ENCODE results near the gene EDA.
"Not testable (repeated sequence)": the region's sequence is repeated elsewhere in the genome, so short reads cannot be mapped to it uniquely, and the experiment has no call there.

Gene EDA

GRCh38 chrX:69844636-69845035, 228.7 kb downstream of the EDA start:
- no peak for DNase-seq (ENCODE audit: low read depth)
- no peak overlapping the region for H3K4me3 ChIP-seq (ENCODE audit: low read depth, low read length)
- TF ChIP-seq, protein P1, sequence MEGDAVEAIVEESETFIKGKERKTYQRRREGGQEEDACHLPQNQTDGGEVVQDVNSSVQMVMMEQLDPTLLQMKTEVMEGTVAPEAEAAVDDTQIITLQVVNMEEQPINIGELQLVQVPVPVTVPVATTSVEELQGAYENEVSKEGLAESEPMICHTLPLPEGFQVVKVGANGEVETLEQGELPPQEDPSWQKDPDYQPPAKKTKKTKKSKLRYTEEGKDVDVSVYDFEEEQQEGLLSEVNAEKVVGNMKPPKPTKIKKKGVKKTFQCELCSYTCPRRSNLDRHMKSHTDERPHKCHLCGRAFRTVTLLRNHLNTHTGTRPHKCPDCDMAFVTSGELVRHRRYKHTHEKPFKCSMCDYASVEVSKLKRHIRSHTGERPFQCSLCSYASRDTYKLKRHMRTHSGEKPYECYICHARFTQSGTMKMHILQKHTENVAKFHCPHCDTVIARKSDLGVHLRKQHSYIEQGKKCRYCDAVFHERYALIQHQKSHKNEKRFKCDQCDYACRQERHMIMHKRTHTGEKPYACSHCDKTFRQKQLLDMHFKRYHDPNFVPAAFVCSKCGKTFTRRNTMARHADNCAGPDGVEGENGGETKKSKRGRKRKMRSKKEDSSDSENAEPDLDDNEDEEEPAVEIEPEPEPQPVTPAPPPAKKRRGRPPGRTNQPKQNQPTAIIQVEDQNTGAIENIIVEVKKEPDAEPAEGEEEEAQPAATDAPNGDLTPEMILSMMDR (conservative IDR thresholded peaks at IDR 0.05; ENCODE audit: low read depth, low read length) = no peak

DNA sequence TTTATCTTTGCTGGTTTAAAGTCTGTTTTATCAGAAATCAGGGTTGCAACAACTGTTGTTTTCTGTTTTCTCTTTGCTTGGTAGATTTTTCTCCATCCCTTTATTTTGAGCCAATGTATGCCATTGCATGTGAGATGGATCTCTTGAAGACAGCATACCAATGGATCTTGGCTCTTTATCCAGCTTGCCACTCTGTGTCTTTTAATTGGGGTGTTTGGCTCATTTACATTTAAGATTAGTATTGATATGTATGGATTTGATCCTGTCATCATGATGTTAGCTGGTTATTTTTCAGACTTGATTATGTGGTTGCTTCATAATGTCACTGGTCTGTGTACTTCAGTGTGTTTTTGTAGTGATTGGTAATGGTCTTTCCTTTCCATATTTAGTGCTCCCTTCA, 244.1 kb downstream of the EDA start:
- not testable (repeated sequence) for DNase-seq (ENCODE audit: low read depth)

GRCh38 chrX:69876221-69876620, 260.3 kb downstream of the EDA start:
- DNase-seq (ENCODE audit: low read depth) = no peak
- TF ChIP-seq, protein P1 (conservative IDR thresholded peaks at IDR 0.05; ENCODE audit: low read depth, low read length) = no peak
- H3K4me3 ChIP-seq (ENCODE audit: low read depth, low read length) = no peak overlapping the region

More for the DNA sequence above, 244.1 kb downstream of the EDA start:
- not testable (repeated sequence) for H3K4me3 ChIP-seq (ENCODE audit: low read depth, low read length)

- no peak overlapping the region for H3K4me3 ChIP-seq (ENCODE audit: low read depth, low read length)
- TF ChIP-seq, protein P1 (conservative IDR thresholded peaks at IDR 0.05; ENCODE audit: low read depth, low read length) = no peak
- no peak for DNase-seq (ENCODE audit: low read depth)
Measured at GRCh38 chrX:69884210-69884609, 268.3 kb downstream of the EDA start.

DNA sequence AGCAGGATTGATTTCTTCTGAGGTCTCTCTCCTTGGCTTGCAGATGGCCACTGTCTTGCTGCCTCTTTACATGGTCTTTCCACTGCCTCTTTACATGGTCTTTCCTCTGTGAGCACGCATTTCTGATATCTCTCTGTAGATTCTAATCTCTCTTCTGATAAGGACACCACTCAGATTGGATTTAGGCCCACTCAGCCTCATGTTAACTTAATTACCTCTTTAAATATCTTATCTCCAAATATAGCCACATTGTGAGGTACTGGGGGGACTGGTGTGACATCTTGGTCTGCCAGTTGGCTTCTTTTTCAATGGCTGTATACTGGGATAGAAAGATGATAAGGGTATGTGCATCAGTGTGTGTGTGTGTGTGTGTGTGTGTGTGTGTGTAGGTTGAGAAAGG, 280.1 kb downstream of the EDA start:
- TF ChIP-seq, protein P1 (conservative IDR thresholded peaks at IDR 0.05; ENCODE audit: low read depth, low read length) = no peak
- H3K4me3 ChIP-seq (ENCODE audit: low read depth, low read length) = no peak overlapping the region
- no peak for DNase-seq (ENCODE audit: low read depth)

DNA sequence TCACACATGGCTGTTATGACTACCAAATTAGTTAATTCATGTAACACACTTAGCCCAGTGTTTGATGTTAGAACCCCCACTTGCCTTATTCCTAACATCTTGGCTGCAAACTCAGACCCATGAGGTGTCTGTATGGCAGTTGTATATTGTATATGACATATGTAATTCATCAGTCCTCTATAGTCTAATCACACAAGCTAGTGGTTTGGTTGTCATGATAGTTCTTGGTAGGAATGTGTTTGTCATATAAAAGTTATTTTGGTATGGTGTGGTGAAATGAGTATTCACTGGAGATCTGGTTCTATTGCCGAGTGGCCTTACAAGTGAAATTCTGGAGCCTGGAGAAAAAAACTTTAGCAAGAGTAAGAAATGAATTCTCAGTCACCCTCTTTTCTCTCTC, 284.6 kb downstream of the EDA start:
- H3K4me3 ChIP-seq (ENCODE audit: low read depth, low read length) = no peak overlapping the region
- TF ChIP-seq, protein P1 (conservative IDR thresholded peaks at IDR 0.05; ENCODE audit: low read depth, low read length) = no peak
- DNase-seq (ENCODE audit: low read depth) = no peak

DNA sequence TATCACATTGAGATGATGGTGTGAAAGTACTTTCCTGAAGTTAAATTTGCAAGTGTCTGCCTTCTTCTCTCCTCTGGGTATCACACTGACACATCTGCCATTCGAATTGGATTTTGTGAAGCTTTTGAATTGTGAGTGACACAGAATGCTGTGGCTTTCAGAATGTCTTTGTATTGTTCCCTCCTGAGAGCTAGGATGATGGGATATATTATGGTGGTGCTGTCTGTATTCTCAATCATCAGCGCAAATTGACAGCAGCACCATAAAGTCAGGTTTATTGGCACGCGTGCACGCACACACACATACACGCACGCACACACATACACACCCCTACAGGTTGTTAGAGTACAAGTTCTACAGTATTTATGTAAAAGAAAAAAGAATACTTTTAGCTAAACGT, 290.5 kb downstream of the EDA start:
- H3K4me3 ChIP-seq (ENCODE audit: low read depth, low read length) = no peak overlapping the region
- TF ChIP-seq, protein P1 (conservative IDR thresholded peaks at IDR 0.05; ENCODE audit: low read depth, low read length) = no peak

GRCh38 chrX:69914781-69915180, 298.9 kb downstream of the EDA start:
- no peak overlapping the region for H3K4me3 ChIP-seq (ENCODE audit: low read depth, low read length)
- DNase-seq (ENCODE audit: low read depth) = no peak
- TF ChIP-seq, protein P1 (conservative IDR thresholded peaks at IDR 0.05; ENCODE audit: low read depth, low read length) = no peak

More for the DNA sequence above, 290.5 kb downstream of the EDA start:
- DNase-seq (ENCODE audit: low read depth) = no peak
